ENCODE data around the gene ZNF669. TPM values are rescaled to one million over a fixed set of nuclear protein-coding genes. Genes with fewer than 3 reads are reported as not detected.
A peak's percentile ranks its signal among the peaks of the same experiment; 100 is the strongest.
"Not testable (repeated sequence)": the region's sequence is repeated elsewhere in the genome, so short reads cannot be mapped to it uniquely, and the experiment has no call there.

ZNF669 gene
- polyA plus RNA-seq, 1 donor (not counting 4 experiments of a cell fraction or from before 2014, with no cell fraction given) = 4.5 TPM

DNA sequence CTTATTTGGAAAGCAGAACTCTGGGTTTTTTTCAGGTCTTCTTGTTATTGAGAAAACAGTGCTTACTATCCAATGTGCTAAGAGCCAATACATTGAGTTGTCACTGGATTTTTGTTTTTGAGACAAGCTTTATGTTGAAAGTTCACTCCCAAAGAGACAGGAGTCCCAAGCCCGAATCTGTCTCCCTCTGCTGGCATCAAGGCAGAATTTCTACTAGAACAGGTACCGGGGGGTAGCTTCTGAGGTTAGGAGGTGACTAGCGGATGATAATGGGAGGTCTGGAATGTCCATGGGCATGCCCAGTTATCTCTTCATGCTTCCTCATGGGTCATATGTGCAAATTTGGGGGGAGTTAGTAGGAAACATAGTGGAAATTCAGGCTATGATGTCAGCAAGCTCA is 42.5 kb upstream of the ZNF669 start:
- Histone ChIP-seq H3K27me3 (ENCODE audit: control insufficient read depth, extremely low read depth, insufficient read depth, low read length) (no peaks in the 10 kb centered on the region), H3K4me3 (ENCODE audit: control insufficient read depth in 2 of 3, extremely low read depth in 1 of 3, insufficient read depth in 2 of 3, low read depth in 1 of 3, low read length in 3 of 3) (no peak overlapping the region), H3K36me3 (ENCODE audit: control insufficient read depth in 2 of 2, extremely low read depth in 1 of 2, insufficient read depth in 2 of 2, low read length in 2 of 2) (peaks cover 0 to 1% of the 10 kb centered on the region in 2 experiments), H3K4me1 (ENCODE audit: control insufficient read depth, extremely low read depth, insufficient read depth, low read length) (no peaks in the 10 kb centered on the region), H3K27ac (ENCODE audit: control insufficient read depth, insufficient read depth, low read length) (no peak overlapping the region), H3K79me2 (ENCODE audit: control insufficient read depth, insufficient read depth, low read length) (no peaks in the 10 kb centered on the region), H2AFZ (ENCODE audit: control insufficient read depth, low read length) (no peak overlapping the region), H3K9me3 (ENCODE audit: control insufficient read depth, low read depth, low read length) (peaks cover 7% of the 10 kb centered on the region), H3K9me1 (ENCODE audit: control insufficient read depth, extremely low read depth, insufficient read depth, low read length) (no peaks in the 10 kb centered on the region), H3K4me2 (ENCODE audit: control insufficient read depth, extremely low read depth, insufficient read depth, low read depth, low read length) (no peak overlapping the region), H4K20me1 (ENCODE audit: control insufficient read depth, extremely low read depth, insufficient read depth, low read length) (no peaks in the 10 kb centered on the region), H3K9ac (ENCODE audit: control insufficient read depth, extremely low read depth, insufficient read depth, low read length) (no peak overlapping the region)
- dilution Hi-C loops (cut with MboI; ENCODE audit: extremely low pct_ligation_motif_present, low sequenced_read_pairs) = no loop called here
- FAIRE-seq (no peak), DNase-seq (ENCODE audit: low read depth, low spot score) (no peak)
- TF ChIP-seq, protein P1, sequence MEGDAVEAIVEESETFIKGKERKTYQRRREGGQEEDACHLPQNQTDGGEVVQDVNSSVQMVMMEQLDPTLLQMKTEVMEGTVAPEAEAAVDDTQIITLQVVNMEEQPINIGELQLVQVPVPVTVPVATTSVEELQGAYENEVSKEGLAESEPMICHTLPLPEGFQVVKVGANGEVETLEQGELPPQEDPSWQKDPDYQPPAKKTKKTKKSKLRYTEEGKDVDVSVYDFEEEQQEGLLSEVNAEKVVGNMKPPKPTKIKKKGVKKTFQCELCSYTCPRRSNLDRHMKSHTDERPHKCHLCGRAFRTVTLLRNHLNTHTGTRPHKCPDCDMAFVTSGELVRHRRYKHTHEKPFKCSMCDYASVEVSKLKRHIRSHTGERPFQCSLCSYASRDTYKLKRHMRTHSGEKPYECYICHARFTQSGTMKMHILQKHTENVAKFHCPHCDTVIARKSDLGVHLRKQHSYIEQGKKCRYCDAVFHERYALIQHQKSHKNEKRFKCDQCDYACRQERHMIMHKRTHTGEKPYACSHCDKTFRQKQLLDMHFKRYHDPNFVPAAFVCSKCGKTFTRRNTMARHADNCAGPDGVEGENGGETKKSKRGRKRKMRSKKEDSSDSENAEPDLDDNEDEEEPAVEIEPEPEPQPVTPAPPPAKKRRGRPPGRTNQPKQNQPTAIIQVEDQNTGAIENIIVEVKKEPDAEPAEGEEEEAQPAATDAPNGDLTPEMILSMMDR (optimal IDR thresholded peaks at IDR 0.05 in 1 of 3, IDR thresholded peaks at IDR 0.05 in 1 of 3, conservative IDR thresholded peaks at IDR 0.05 in 1 of 3; ENCODE audit: extremely low read depth in 1 of 3, insufficient read depth in 2 of 3, low read length in 3 of 3) = peak in 1 of 3 experiments; percentile 22
- TF ChIP-seq EZH2 (IDR thresholded peaks at IDR 0.05; ENCODE audit: low read length) = no peak

DNA sequence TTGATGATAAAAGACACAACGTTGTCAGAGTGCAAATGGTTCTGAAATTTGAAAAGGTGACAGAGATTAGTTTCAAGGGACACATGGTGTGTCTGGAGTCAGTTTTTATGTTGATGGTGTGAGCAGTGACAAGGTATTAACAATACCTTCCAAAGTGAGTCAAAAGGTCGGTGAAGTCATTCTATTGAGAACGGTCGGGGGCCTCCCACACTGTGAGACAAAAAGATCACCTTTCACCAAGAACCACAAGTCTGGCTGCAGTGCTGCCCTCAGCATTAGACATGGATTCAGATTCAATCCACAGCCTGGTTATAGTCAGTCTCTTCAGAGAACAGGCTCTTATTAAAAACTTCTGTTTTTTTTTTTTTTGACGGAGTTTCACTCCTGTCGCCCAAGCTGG is 41.1 kb upstream of the ZNF669 start:
- Histone ChIP-seq H3K9me1 (ENCODE audit: control insufficient read depth, extremely low read depth, insufficient read depth, low read length) (no peaks in the 10 kb centered on the region), H3K4me1 (ENCODE audit: control insufficient read depth, extremely low read depth, insufficient read depth, low read length) (no peaks in the 10 kb centered on the region), H3K27ac (ENCODE audit: control insufficient read depth, insufficient read depth, low read length) (no peak overlapping the region), H3K36me3 (ENCODE audit: control insufficient read depth in 2 of 2, extremely low read depth in 1 of 2, insufficient read depth in 2 of 2, low read length in 2 of 2) (peaks cover 0 to 2% of the 10 kb centered on the region in 2 experiments), H3K9ac (ENCODE audit: control insufficient read depth, extremely low read depth, insufficient read depth, low read length) (no peak overlapping the region), H4K20me1 (ENCODE audit: control insufficient read depth, extremely low read depth, insufficient read depth, low read length) (no peaks in the 10 kb centered on the region), H2AFZ (ENCODE audit: control insufficient read depth, low read length) (no peak overlapping the region), H3K79me2 (ENCODE audit: control insufficient read depth, insufficient read depth, low read length) (no peaks in the 10 kb centered on the region), H3K9me3 (ENCODE audit: control insufficient read depth, low read depth, low read length) (peaks cover 6% of the 10 kb centered on the region), H3K4me3 (ENCODE audit: control insufficient read depth in 2 of 3, extremely low read depth in 1 of 3, insufficient read depth in 2 of 3, low read depth in 1 of 3, low read length in 3 of 3) (no peak overlapping the region), H3K4me2 (ENCODE audit: control insufficient read depth, extremely low read depth, insufficient read depth, low read depth, low read length) (no peak overlapping the region), H3K27me3 (ENCODE audit: control insufficient read depth, extremely low read depth, insufficient read depth, low read length) (no peaks in the 10 kb centered on the region)
- no peak for FAIRE-seq
- dilution Hi-C loops (cut with MboI; ENCODE audit: extremely low pct_ligation_motif_present, low sequenced_read_pairs) = no loop called here
- no peak for DNase-seq (ENCODE audit: low read depth, low spot score)
- TF ChIP-seq, protein P1 (optimal IDR thresholded peaks at IDR 0.05 in 1 of 3, IDR thresholded peaks at IDR 0.05 in 1 of 3, conservative IDR thresholded peaks at IDR 0.05 in 1 of 3; ENCODE audit: extremely low read depth in 1 of 3, insufficient read depth in 2 of 3, low read length in 3 of 3) = no peak
- TF ChIP-seq EZH2 (IDR thresholded peaks at IDR 0.05; ENCODE audit: low read length) = no peak

DNA sequence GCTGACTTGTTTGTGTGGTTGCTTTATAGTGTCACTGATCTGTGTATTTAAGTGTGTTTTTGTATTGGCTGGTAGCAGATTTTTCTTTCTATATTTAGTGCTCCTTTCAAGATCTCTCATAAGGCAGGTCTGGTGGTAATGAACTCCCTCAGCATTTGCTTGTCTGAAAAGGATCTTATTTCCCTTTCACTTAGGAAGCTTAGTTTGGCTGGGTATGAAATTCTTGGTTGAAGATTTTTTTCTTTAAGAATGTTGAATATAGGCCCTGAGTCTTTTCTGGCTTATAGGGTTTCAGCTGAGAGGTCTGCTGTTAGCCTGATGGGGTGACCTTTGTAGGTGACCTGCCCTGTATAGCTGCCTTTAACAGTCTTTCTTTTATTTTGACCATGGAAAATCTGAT is 35.4 kb upstream of the ZNF669 start:
- H3K4me1 ChIP-seq (ENCODE audit: control insufficient read depth, extremely low read depth, insufficient read depth, low read length); H3K79me2 ChIP-seq (ENCODE audit: control insufficient read depth, insufficient read depth, low read length); H3K27me3 ChIP-seq (ENCODE audit: control insufficient read depth, extremely low read depth, insufficient read depth, low read length); H3K4me2 ChIP-seq (ENCODE audit: control insufficient read depth, extremely low read depth, insufficient read depth, low read depth, low read length); dilution Hi-C loops (cut with MboI; ENCODE audit: extremely low pct_ligation_motif_present, low sequenced_read_pairs); H3K9me1 ChIP-seq (ENCODE audit: control insufficient read depth, extremely low read depth, insufficient read depth, low read length); H3K9me3 ChIP-seq (ENCODE audit: control insufficient read depth, low read depth, low read length); FAIRE-seq; H3K27ac ChIP-seq (ENCODE audit: control insufficient read depth, insufficient read depth, low read length); DNase-seq (ENCODE audit: low read depth, low spot score); H3K4me3 ChIP-seq (ENCODE audit: control insufficient read depth in 2 of 3, extremely low read depth in 1 of 3, insufficient read depth in 2 of 3, low read depth in 1 of 3, low read length in 3 of 3); H4K20me1 ChIP-seq (ENCODE audit: control insufficient read depth, extremely low read depth, insufficient read depth, low read length); H3K36me3 ChIP-seq (ENCODE audit: control insufficient read depth in 2 of 2, extremely low read depth in 1 of 2, insufficient read depth in 2 of 2, low read length in 2 of 2); H2AFZ ChIP-seq (ENCODE audit: control insufficient read depth, low read length); H3K9ac ChIP-seq (ENCODE audit: control insufficient read depth, extremely low read depth, insufficient read depth, low read length): not testable (repeated sequence)
